ENCODE results near the gene CACNB4.

CACNB4 gene

GRCh38 chr2:151860613-151861146 is 238.2 kb downstream of the CACNB4 start:
- Histone ChIP-seq H4K20me1 (ENCODE audit: insufficient read depth, low read length, poor library complexity, severe bottlenecking) (no peaks in the 10 kb centered on the region), H3K36me3 (ENCODE audit: insufficient read depth, low read length) (no peaks in the 10 kb centered on the region), H3F3A (ENCODE audit: low read depth) (no peaks in the 10 kb centered on the region), H3K79me2 (ENCODE audit: insufficient read depth, low read length) (no peaks in the 10 kb centered on the region), H3K9ac (ENCODE audit: low read depth, low read length, poor library complexity, severe bottlenecking) (no peak overlapping the region), H3K4me1 (ENCODE audit: insufficient read depth, low read length, poor library complexity, severe bottlenecking) (no peaks in the 10 kb centered on the region), H2AFZ (ENCODE audit: low read length) (no peak overlapping the region), H3K27me3 (ENCODE audit: insufficient read depth, low read length, poor library complexity, severe bottlenecking) (no peaks in the 10 kb centered on the region), H3K4me2 (ENCODE audit: low read depth, low read length, poor library complexity, severe bottlenecking) (no peak overlapping the region), H3K4me3 (ENCODE audit: low read length, poor library complexity, severe bottlenecking) (no peak overlapping the region), H3K9me3 (ENCODE audit: insufficient read depth, low read depth, low read length) (no peaks in the 10 kb centered on the region), H3K9me2 (replicated peaks; ENCODE audit: low read depth, low read length) (no peaks in the 10 kb centered on the region)
- TF ChIP-seq CTCF (conservative IDR thresholded peaks at IDR 0.05; ENCODE audit: low read length) (no peak), EZH2phosphoT487 (IDR thresholded peaks at IDR 0.05; ENCODE audit: borderline replicate concordance) (no peak)

GRCh38 chr2:151860210-151860609 is 238.6 kb downstream of the CACNB4 start:
- Histone ChIP-seq H3K9ac (ENCODE audit: low read depth, low read length, poor library complexity, severe bottlenecking) (no peak overlapping the region), H3K36me3 (ENCODE audit: insufficient read depth, low read length) (no peaks in the 10 kb centered on the region), H3K9me3 (ENCODE audit: insufficient read depth, low read depth, low read length) (no peaks in the 10 kb centered on the region), H4K20me1 (ENCODE audit: insufficient read depth, low read length, poor library complexity, severe bottlenecking) (no peaks in the 10 kb centered on the region), H3K4me2 (ENCODE audit: low read depth, low read length, poor library complexity, severe bottlenecking) (no peak overlapping the region), H3K4me1 (ENCODE audit: insufficient read depth, low read length, poor library complexity, severe bottlenecking) (no peaks in the 10 kb centered on the region), H3K27me3 (ENCODE audit: insufficient read depth, low read length, poor library complexity, severe bottlenecking) (no peaks in the 10 kb centered on the region), H3K9me2 (replicated peaks; ENCODE audit: low read depth, low read length) (no peaks in the 10 kb centered on the region), H3K79me2 (ENCODE audit: insufficient read depth, low read length) (no peaks in the 10 kb centered on the region), H3K4me3 (ENCODE audit: low read length, poor library complexity, severe bottlenecking) (no peak overlapping the region), H3F3A (ENCODE audit: low read depth) (no peaks in the 10 kb centered on the region), H2AFZ (ENCODE audit: low read length) (no peak overlapping the region)
- TF ChIP-seq CTCF (conservative IDR thresholded peaks at IDR 0.05; ENCODE audit: low read length) (no peak), EZH2phosphoT487 (IDR thresholded peaks at IDR 0.05; ENCODE audit: borderline replicate concordance) (no peak)

GRCh38 chr2:151857650-151858049 is 241.2 kb downstream of the CACNB4 start:
- no peak overlapping the region for H2AFZ ChIP-seq (ENCODE audit: low read length)
- no peak overlapping the region for H3K9ac ChIP-seq (ENCODE audit: low read depth, low read length, poor library complexity, severe bottlenecking)
- H4K20me1 ChIP-seq (ENCODE audit: insufficient read depth, low read length, poor library complexity, severe bottlenecking) = no peaks in the 10 kb centered on the region
- no peak overlapping the region for H3K4me2 ChIP-seq (ENCODE audit: low read depth, low read length, poor library complexity, severe bottlenecking)
- H3K9me2 ChIP-seq (replicated peaks; ENCODE audit: low read depth, low read length) = no peaks in the 10 kb centered on the region
- H3K4me3 ChIP-seq (ENCODE audit: low read length, poor library complexity, severe bottlenecking) = no peak overlapping the region
- H3K9me3 ChIP-seq (ENCODE audit: insufficient read depth, low read depth, low read length) = no peaks in the 10 kb centered on the region
- no peaks in the 10 kb centered on the region for H3F3A ChIP-seq (ENCODE audit: low read depth)
- no peaks in the 10 kb centered on the region for H3K27me3 ChIP-seq (ENCODE audit: insufficient read depth, low read length, poor library complexity, severe bottlenecking)
- TF ChIP-seq EZH2phosphoT487 (IDR thresholded peaks at IDR 0.05; ENCODE audit: borderline replicate concordance) = no peak
- no peak for TF ChIP-seq CTCF (conservative IDR thresholded peaks at IDR 0.05; ENCODE audit: low read length)
- no peaks in the 10 kb centered on the region for H3K79me2 ChIP-seq (ENCODE audit: insufficient read depth, low read length)
- no peaks in the 10 kb centered on the region for H3K36me3 ChIP-seq (ENCODE audit: insufficient read depth, low read length)
- no peaks in the 10 kb centered on the region for H3K4me1 ChIP-seq (ENCODE audit: insufficient read depth, low read length, poor library complexity, severe bottlenecking)

All from Loucy (cell line).